GM23338 (cell line): ENCODE data around the gene TBC1D5. TPM values are rescaled to one million over a fixed set of nuclear protein-coding genes. Genes with fewer than 3 reads are reported as not detected.
A peak's percentile ranks its signal among the peaks of the same experiment; 100 is the strongest.

Experiments
- ATAC-seq: fragments of 200-7000 bp; cut with Tn5 transposase; 3 replicates; pipeline ENCODE4 v1.9.1; 2020
- DNase-seq: peaks from one replicate; pipeline ENCODE4 v3.0.0-alpha.2; 2015; ENCODE audit warnings: low spot score
- H2AFZ ChIP-seq: fragments of 200-600 bp; sonication (generic); 2 replicates; pipeline ENCODE4 v1.8.0; 2016; ENCODE audit warnings: antibody characterized with exemption, mild to moderate bottlenecking, moderate library complexity
- H3F3A ChIP-seq: fragments of 200-600 bp; sonication (generic); replicated peaks from 2 replicates; pipeline ENCODE4 v1.8.0; 2017; ENCODE audit warnings: antibody characterized with exemption, mixed run types, low read depth
- H3K27ac ChIP-seq: fragments of 200-600 bp; sonication (generic); 2 replicates; pipeline ENCODE4 v1.6.1; 2016; ENCODE audit warnings: low read depth
- H3K27me3 ChIP-seq: fragments of 200-600 bp; sonication (generic); 2 replicates; pipeline ENCODE4 v1.8.0; 2016; ENCODE audit warnings: mild to moderate bottlenecking, mixed run types, moderate library complexity; ENCODE audit not compliant: insufficient read depth
- H3K36me3 ChIP-seq: fragments of 200-600 bp; sonication (generic); 2 replicates; pipeline ENCODE4 v1.8.0; 2016; ENCODE audit warnings: mild to moderate bottlenecking; ENCODE audit not compliant: insufficient read depth
- H3K4me1 ChIP-seq: fragments of 200-600 bp; sonication (generic); 2 replicates; pipeline ENCODE4 v1.8.0; 2016; ENCODE audit warnings: mild to moderate bottlenecking, moderate library complexity; ENCODE audit not compliant: insufficient read depth
- H3K4me2 ChIP-seq: fragments of 200-600 bp; sonication (generic); 2 replicates; pipeline ENCODE4 v1.7.1; 2017; ENCODE audit warnings: mixed run types
- H3K4me3 ChIP-seq: fragments of 200-600 bp; sonication (generic); 2 replicates; pipeline ENCODE4 v1.6.1; 2016; ENCODE audit warnings: mixed run types
- H3K79me2 ChIP-seq: fragments of 200-600 bp; sonication (generic); replicated peaks from 2 replicates; pipeline ENCODE4 v1.8.0; 2017; ENCODE audit warnings: mild to moderate bottlenecking; ENCODE audit not compliant: insufficient read depth
- H3K9me2 ChIP-seq: fragments of 200-600 bp; sonication (generic); 2 replicates; pipeline ENCODE4 v1.8.0; 2017; ENCODE audit not compliant: insufficient read depth
- H4K20me1 ChIP-seq: fragments of 200-600 bp; sonication (generic); replicated peaks from 2 replicates; pipeline ENCODE4 v1.8.0; 2017; ENCODE audit warnings: mild to moderate bottlenecking; ENCODE audit not compliant: insufficient read depth
- H3K27ac Mint-ChIP-seq: 2 replicates; pipeline ENCODE4 v1.8.0; 2020; ENCODE audit warnings: inconsistent platforms, mild to moderate bottlenecking, moderate library complexity, mixed read lengths
- H3K27me3 Mint-ChIP-seq: 3 replicates; pipeline ENCODE4 v1.8.0; 2022; ENCODE audit warnings: low read depth, mild to moderate bottlenecking, moderate library complexity, mixed read lengths, inconsistent platforms; ENCODE audit not compliant: insufficient read depth, poor library complexity
- H3K36me3 Mint-ChIP-seq: 3 replicates; pipeline ENCODE4 v1.8.0; 2021; ENCODE audit warnings: low read depth, mild to moderate bottlenecking, inconsistent platforms, moderate library complexity, mixed read lengths
- H3K4me1 Mint-ChIP-seq: 3 replicates; pipeline ENCODE4 v1.8.0; 2020; ENCODE audit warnings: mild to moderate bottlenecking, inconsistent platforms, mixed read lengths
- H3K4me3 Mint-ChIP-seq: 3 replicates; pipeline ENCODE4 v1.8.0; 2021; ENCODE audit warnings: moderate library complexity, mild to moderate bottlenecking, inconsistent platforms, mixed read lengths
- H3K9me3 Mint-ChIP-seq: 3 replicates; pipeline ENCODE4 v1.8.0; 2020; ENCODE audit warnings: moderate library complexity, mild to moderate bottlenecking, inconsistent platforms, mixed read lengths
- CTCF ChIP-seq, 2 experiments: fragments of 200-600 bp in 1 of 2; sonication (generic) in 1 of 2; conservative IDR thresholded peaks; 2 replicates each; pipeline versions ENCODE4 v1.5.1 to v1.6.1; 2016 to 2017; ENCODE audit warnings: antibody characterized with exemption in 2 of 2, low read depth in 2 of 2, mild to moderate bottlenecking in 2 of 2, moderate library complexity in 1 of 2
- ETS1 ChIP-seq: IDR thresholded peaks from 2 replicates; pipeline ENCODE4 v1.6.1; 2016; ENCODE audit warnings: antibody characterized with exemption
- JUNB ChIP-seq: IDR thresholded peaks from one replicate; pipeline ENCODE4 v1.6.1; 2016; ENCODE audit warnings: antibody characterized with exemption; ENCODE audit not compliant: unreplicated experiment
- POLR2AphosphoS5 ChIP-seq: IDR thresholded peaks from 2 replicates; pipeline ENCODE4 v1.6.1; 2016; ENCODE audit warnings: antibody characterized with exemption, low read depth
- STAT1 ChIP-seq: IDR thresholded peaks from one replicate; pipeline ENCODE4 v1.6.1; 2016; ENCODE audit warnings: antibody characterized with exemption; ENCODE audit not compliant: unreplicated experiment
- ZNF114 ChIP-seq: fragments of 250-450 bp; sonication (Bioruptor Pico); IDR thresholded peaks from 2 replicates; pipeline ENCODE4 v1.5.0; 2020; ENCODE audit warnings: mild to moderate bottlenecking, moderate library complexity
- ZNF331 ChIP-seq: fragments of 250-450 bp; sonication (Bioruptor Pico); IDR thresholded peaks from 2 replicates; pipeline ENCODE4 v1.5.0; 2020; ENCODE audit warnings: low read depth, mild to moderate bottlenecking, moderate library complexity
- polyA plus RNA-seq: library from polyadenylated mRNA; unstranded; fragments of >200 nt; fragmentation: Nextera tagmentation; extraction: Ambion mirVana; gene quantifications from 2 replicates; pipeline ENCODE4 v1.2.1, GENCODE V29; 2016
- total RNA-seq: library from RNA; depleted of rRNA; stranded (reverse); fragments of >200 nt; shearing (Covaris generic); gene quantifications from 2 replicates; pipeline ENCODE4 v1.2.3, GENCODE V29; 2014
- TF ChIP-seq, protein P1 (sequence below): IDR thresholded peaks from one replicate; pipeline ENCODE4 v1.6.1; 2018; ENCODE audit warnings: antibody characterized with exemption; ENCODE audit not compliant: unreplicated experiment

TBC1D5 gene
- total and polyA plus RNA-seq, 2 experiments from 2014 or later = 21.8 to 48.1 TPM

- DNase-seq (no peak), ATAC-seq (no peak)
- H3K79me2 ChIP-seq = no peaks in the 10 kb centered on the region
- no peak overlapping the region for H3K27ac Mint-ChIP-seq
- no peaks in the 10 kb centered on the region for H3K9me2 ChIP-seq
- H3K4me3 Mint-ChIP-seq = no peak overlapping the region
- H3K27me3 ChIP-seq = no peaks in the 10 kb centered on the region
- peak in 1 of 2 experiments; percentile 43; a peak in 3 of 4 replicates for TF ChIP-seq CTCF (conservative IDR thresholded peaks at IDR 0.05; ENCODE audit: low read depth in 2 of 2)
- TF ChIP-seq, protein P1, sequence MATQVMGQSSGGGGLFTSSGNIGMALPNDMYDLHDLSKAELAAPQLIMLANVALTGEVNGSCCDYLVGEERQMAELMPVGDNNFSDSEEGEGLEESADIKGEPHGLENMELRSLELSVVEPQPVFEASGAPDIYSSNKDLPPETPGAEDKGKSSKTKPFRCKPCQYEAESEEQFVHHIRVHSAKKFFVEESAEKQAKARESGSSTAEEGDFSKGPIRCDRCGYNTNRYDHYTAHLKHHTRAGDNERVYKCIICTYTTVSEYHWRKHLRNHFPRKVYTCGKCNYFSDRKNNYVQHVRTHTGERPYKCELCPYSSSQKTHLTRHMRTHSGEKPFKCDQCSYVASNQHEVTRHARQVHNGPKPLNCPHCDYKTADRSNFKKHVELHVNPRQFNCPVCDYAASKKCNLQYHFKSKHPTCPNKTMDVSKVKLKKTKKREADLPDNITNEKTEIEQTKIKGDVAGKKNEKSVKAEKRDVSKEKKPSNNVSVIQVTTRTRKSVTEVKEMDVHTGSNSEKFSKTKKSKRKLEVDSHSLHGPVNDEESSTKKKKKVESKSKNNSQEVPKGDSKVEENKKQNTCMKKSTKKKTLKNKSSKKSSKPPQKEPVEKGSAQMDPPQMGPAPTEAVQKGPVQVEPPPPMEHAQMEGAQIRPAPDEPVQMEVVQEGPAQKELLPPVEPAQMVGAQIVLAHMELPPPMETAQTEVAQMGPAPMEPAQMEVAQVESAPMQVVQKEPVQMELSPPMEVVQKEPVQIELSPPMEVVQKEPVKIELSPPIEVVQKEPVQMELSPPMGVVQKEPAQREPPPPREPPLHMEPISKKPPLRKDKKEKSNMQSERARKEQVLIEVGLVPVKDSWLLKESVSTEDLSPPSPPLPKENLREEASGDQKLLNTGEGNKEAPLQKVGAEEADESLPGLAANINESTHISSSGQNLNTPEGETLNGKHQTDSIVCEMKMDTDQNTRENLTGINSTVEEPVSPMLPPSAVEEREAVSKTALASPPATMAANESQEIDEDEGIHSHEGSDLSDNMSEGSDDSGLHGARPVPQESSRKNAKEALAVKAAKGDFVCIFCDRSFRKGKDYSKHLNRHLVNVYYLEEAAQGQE = no peak
- H3K4me3 ChIP-seq = no peak overlapping the region
- H3K36me3 Mint-ChIP-seq = no peaks in the 10 kb centered on the region; the same call in 2 of the 3 replicates
- H4K20me1 ChIP-seq = no peaks in the 10 kb centered on the region
- H3F3A ChIP-seq = no peaks in the 10 kb centered on the region
- no peak overlapping the region for H2AFZ ChIP-seq
- no peaks in the 10 kb centered on the region for H3K27me3 Mint-ChIP-seq
- peaks cover 17% of the 10 kb centered on the region; the same call in 1 of the 2 replicates for H3K4me1 ChIP-seq
- no peak overlapping the region for H3K4me2 ChIP-seq
- H3K9me3 Mint-ChIP-seq = no peaks in the 10 kb centered on the region
- no peak overlapping the region for H3K27ac ChIP-seq
- H3K4me1 Mint-ChIP-seq = peaks cover 19% of the 10 kb centered on the region
- H3K36me3 ChIP-seq = no peaks in the 10 kb centered on the region
Measured at GRCh38 chr3:17544632-17545031, 197.8 kb downstream of the TBC1D5 start.

- Mint-ChIP-seq H3K27ac (no peak overlapping the region), H3K9me3 (no peaks in the 10 kb centered on the region), H3K27me3 (no peaks in the 10 kb centered on the region), H3K4me3 (no peak overlapping the region), H3K36me3 (no peaks in the 10 kb centered on the region; the same call in 2 of the 3 replicates), H3K4me1 (peaks cover 25% of the 10 kb centered on the region)
- ATAC-seq = no peak
- H3K27me3 ChIP-seq = no peaks in the 10 kb centered on the region
- DNase-seq = no peak
- H3K9me2 ChIP-seq = no peaks in the 10 kb centered on the region
- no peaks in the 10 kb centered on the region for H4K20me1 ChIP-seq
- H3K79me2 ChIP-seq = no peaks in the 10 kb centered on the region
- H3K36me3 ChIP-seq = no peaks in the 10 kb centered on the region
- H3K4me1 ChIP-seq = peaks cover 19% of the 10 kb centered on the region; the same call in 1 of the 2 replicates
- no peaks in the 10 kb centered on the region for H3F3A ChIP-seq
- no peak overlapping the region for H3K4me2 ChIP-seq
- no peak overlapping the region for H2AFZ ChIP-seq
- no peak overlapping the region for H3K4me3 ChIP-seq
- no peak overlapping the region for H3K27ac ChIP-seq
- TF ChIP-seq CTCF (conservative IDR thresholded peaks at IDR 0.05; ENCODE audit: low read depth in 2 of 2) (no peak), JUNB (no peak), STAT1 (no peak), ZNF331 (CRISPR knock-in tag) (no peak), POLR2AphosphoS5 (no peak), ETS1 (no peak), ZNF114 (CRISPR knock-in tag) (no peak)
Measured at GRCh38 chr3:17542591-17542990, 199.8 kb downstream of the TBC1D5 start.
